Non-pigmented ciliary epithelial cell (primary cell): Measurements from ENCODE around the gene MILR1.
A peak's percentile ranks its signal among the peaks of the same experiment; 100 is the strongest.
"Not testable (repeated sequence)": the region's sequence is repeated elsewhere in the genome, so short reads cannot be mapped to it uniquely, and the experiment has no call there.

Experiments
- DNase-seq: peaks from one replicate; pipeline ENCODE4 v3.0.0-alpha.2; 2010; ENCODE audit warnings: low read depth

The MILR1 gene

GRCh38 chr17:64471440-64471839, 22.5 kb downstream of the MILR1 start:
- DNase-seq: no peak

GRCh38 chr17:64472564-64472963, 23.6 kb downstream of the MILR1 start:
- DNase-seq: no peak

- DNase-seq: no peak
Measured at GRCh38 chr17:64477849-64478248, 28.9 kb downstream of the MILR1 start.

GRCh38 chr17:64480951-64481350, 32.0 kb downstream of the MILR1 start:
- no peak for DNase-seq

GRCh38 chr17:64484380-64484779, 35.5 kb downstream of the MILR1 start:
- no peak for DNase-seq

- DNase-seq: no peak
Measured at GRCh38 chr17:64488301-64488700, 39.4 kb downstream of the MILR1 start.

GRCh38 chr17:64491034-64491860, 42.3 kb downstream of the MILR1 start:
- DNase-seq: no peak

GRCh38 chr17:64491994-64492393, 43.1 kb downstream of the MILR1 start:
- no peak for DNase-seq

GRCh38 chr17:64492481-64493109, 43.7 kb downstream of the MILR1 start:
- DNase-seq: no peak

GRCh38 chr17:64494121-64494520, 45.2 kb downstream of the MILR1 start:
- DNase-seq: no peak

- DNase-seq: not testable (repeated sequence)
Measured at GRCh38 chr17:64495300-64495699, 46.4 kb downstream of the MILR1 start.

GRCh38 chr17:64496348-64496785, 47.5 kb downstream of the MILR1 start:
- DNase-seq: no peak

- DNase-seq: peak; percentile 76
Measured at GRCh38 chr17:64496786-64497564, 48.1 kb downstream of the MILR1 start, which contains the start of gene POLG2. TSS of gene POLG2 (minus strand) at chr17:64497054. CDS start at chr17:64496968, 86 bp downstream.

- no peak for DNase-seq
Measured at GRCh38 chr17:64497565-64498035, 48.7 kb downstream of the MILR1 start.

GRCh38 chr17:64498308-64499203, 49.6 kb downstream of the MILR1 start:
- no peak for DNase-seq

GRCh38 chr17:64499805-64500486, 51.0 kb downstream of the MILR1 start:
- no peak for DNase-seq

GRCh38 chr17:64500487-64500859, 51.6 kb downstream of the MILR1 start:
- DNase-seq: no peak

GRCh38 chr17:64500862-64501765, 52.2 kb downstream of the MILR1 start:
- DNase-seq: no peak

GRCh38 chr17:64502021-64502420, 53.1 kb downstream of the MILR1 start:
- DNase-seq: no peak

GRCh38 chr17:64502809-64503208, 53.9 kb downstream of the MILR1 start:
- no peak for DNase-seq
